Raji (cell line): ENCODE measurements around the gene GALM.

Experiments used
- POLR2A ChIP-seq: IDR thresholded peaks from 2 replicates; pipeline ENCODE4 v1.6.1; 2011; ENCODE audit warnings: low read depth, low read length, control low read depth; ENCODE audit not compliant: insufficient read depth

Gene GALM

GRCh38 chr2:38665854-38666555 is at the start of gene GALM:
Gene GALM, plus strand, starts transcription at chr2:38666114. Its CDS starts 48 bp downstream, at chr2:38666162.
- no peak for TF ChIP-seq POLR2A

DNA sequence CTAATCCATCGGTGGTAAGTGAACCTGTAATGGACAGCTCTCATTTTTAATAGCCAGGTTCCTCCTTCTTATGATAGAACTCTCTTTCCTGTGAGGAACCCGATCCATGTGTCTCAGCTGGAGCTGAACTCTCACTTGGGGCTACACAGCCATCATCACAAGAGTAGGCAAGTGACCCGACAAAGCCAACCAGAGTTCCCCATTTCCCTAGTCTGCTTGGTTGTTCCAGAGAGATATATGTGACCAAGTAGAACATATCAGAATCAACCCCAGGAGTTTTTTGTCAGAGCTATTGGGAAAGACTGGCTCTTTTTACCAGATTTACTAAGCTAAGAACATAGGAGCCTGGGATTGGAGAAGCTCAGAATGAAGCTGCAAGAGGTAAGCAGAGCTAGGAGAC is 48.6 kb upstream of the GALM start:
- no peak for TF ChIP-seq POLR2A

- no peak for TF ChIP-seq POLR2A
Observed at GRCh38 chr2:38619458-38620164, 46.3 kb upstream of the GALM start.

DNA sequence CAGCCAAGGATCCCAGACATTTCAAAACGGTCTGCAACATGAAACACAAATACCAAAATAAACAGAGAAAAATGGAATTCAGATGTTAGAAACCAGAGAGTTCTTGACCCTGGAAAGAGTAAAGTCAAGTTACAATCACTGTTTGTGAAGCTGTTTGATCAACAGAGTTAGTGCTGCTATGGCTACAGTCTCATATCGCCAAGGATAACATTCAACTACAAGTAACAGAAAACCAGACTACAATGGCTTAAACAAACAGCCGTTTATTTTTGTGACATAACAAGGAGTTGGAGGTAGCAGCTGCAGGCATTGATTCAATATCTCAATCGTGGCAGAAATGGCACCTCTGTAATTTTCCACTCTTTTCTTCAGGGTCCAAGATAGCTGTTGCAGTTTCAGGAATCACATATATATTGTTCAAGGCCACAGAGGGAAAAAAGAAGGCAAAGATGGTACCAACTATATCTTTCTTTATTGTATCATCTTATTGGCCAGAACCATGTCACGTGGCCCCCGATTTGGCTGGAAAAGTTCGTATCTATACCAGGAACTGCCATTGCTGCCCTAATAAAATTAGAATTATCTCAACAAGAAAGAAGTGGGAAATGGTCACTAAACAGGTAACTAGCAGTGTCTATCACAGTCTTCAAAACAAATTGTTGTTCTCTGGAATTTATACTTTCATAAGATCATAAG is 45.5 kb upstream of the GALM start:
- TF ChIP-seq POLR2A = no peak

DNA sequence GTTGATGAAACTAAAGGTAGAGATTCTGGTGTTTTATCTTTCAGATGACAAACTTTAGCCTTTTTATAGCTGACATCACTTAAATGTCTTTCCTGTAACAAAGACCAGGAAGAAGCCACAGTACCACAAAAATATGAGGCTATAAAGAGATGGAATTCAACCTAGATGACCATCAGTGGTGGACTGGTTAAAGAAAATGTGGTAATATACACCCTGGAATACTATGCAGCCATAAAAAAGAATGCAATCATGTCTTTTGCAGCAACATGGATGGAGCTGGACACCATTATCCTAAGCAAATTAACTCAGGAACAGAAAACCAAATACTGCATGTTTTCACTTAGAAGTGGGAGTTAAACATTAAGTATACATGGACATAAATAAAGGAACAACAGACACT is 44.9 kb upstream of the GALM start:
- TF ChIP-seq POLR2A = no peak

- TF ChIP-seq POLR2A = no peak
Observed at GRCh38 chr2:38622210-38622609, 43.7 kb upstream of the GALM start.

DNA sequence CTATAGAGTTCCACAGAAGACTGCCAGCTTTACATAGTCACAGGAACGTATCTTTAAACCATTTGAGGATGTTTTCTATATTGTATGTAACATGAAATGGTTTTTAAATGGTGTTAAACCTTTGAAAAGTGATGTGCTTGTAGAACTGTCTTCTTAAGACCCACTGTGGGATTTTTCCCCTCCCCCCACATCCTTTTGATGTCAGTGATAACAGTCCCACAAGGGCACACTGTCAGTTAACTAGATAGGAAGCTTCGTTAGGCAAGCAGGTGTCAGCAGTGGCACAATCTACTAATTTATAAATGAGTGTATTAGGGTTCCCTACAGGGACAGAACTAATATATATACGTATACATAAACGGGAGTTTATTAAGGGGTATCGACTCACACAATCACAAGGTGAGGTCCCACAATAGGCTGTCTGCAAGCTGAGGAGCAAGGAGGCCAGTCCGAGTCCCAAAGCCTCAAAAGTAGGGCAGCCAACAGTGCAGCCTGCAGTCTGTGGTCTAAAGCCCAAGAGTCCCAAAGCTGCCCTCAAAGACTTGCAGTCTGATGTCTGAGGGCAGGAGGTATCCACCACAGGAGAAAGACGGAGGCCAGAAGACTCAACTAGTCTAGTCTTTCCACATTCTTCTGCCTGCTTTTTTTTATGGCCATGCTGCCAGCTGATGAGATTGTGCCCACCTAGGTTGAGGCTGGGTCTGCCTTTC is 39.4 kb upstream of the GALM start:
- TF ChIP-seq POLR2A = no peak

GRCh38 chr2:38627391-38627790 is 38.5 kb upstream of the GALM start:
- no peak for TF ChIP-seq POLR2A

- no peak for TF ChIP-seq POLR2A
Observed at GRCh38 chr2:38629684-38630083, 36.2 kb upstream of the GALM start.

- TF ChIP-seq POLR2A = no peak
Observed at GRCh38 chr2:38631976-38632375, 33.9 kb upstream of the GALM start.

GRCh38 chr2:38632980-38633379 is 32.9 kb upstream of the GALM start:
- no peak for TF ChIP-seq POLR2A

DNA sequence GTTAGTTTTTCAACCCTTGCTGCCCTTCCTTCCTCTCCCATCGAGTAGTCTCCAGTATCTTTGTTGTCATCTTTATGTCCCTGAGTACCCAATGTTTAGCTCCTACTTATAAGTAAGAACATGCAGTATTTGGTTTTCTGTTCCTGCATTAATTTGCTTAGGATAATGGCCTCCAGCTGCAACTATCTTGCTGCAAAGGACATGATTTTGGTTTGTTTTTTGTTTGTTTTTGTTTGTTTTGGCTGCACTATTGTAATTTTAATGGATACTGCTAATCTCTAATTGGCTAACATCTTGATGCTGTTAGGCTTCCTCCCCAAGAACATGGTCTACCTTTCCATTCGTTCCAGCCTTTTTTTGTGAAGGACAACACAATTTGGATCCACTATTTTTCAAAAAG is 32.0 kb upstream of the GALM start:
- no peak for TF ChIP-seq POLR2A

DNA sequence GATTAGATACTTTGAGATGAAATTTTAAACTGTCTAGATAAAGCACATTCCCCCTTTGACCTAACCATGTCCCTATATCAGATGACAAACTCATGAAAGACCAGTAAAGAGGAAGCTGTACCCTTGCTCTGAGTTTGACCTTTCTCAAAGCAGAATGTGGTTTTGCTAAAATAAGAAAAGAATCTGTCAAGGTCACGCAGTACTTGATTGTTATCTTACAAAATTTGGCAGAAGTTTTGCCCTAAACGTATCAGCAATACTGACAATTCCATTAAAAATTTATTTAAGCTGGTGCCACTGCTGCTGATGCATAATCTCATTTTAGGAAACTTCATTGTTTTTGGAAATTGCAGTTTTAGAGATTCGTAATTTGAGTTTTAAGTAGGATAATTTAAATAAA is 31.2 kb upstream of the GALM start:
- no peak for TF ChIP-seq POLR2A

DNA sequence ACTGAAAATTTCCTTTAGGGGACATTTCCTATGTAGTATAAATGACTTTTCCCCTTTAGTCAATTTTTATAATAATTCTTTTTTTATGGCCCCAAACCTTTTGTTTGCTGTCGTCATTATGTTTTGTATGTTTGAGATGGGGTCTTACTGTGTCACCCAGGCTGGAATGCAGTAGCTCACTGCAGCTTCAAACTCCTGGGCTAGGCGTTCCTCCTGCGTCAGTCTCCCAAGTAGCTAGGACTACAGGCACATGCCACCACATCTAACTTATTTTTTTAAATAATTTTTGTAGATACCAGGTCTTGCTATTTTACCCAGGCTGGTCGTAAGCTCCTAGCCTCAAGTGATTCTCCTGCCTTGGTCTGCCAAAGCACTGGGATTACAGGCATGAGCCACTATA is 30.8 kb upstream of the GALM start:
- no peak for TF ChIP-seq POLR2A

- no peak for TF ChIP-seq POLR2A
Observed at GRCh38 chr2:38636069-38636468, 29.8 kb upstream of the GALM start.
